ENCODE results near the gene TMEM38A.

TMEM38A gene

DNA sequence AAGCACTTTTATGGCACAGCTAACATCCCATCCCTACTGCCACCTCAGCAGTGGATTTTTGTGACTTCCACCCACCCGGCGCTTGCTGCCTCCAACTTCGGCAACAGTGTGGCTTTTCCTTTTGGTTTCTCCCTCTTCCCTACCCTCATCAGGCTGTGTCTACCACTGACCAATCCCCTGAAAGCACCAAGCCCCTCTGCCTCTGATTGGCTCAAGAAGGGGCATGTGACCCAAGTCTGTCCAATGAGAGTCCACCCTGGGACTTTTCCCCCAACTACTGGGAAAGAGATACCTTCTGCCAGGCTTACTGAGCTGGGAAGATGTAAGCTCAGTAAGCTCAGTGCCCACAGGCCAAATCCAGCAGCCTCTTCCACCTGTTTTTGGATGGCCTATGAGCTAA, 6.8 kb upstream of the TMEM38A start:
- Histone ChIP-seq H2AFZ (ENCODE audit: low read length) (no peak overlapping the region), H3K27ac (ENCODE audit: low read length) (no peak overlapping the region), H3K9me3 (replicated peaks; ENCODE audit: insufficient read depth, low read length) (no peaks in the 10 kb centered on the region), H3K79me2 (ENCODE audit: low read length) (peaks cover 63% of the 10 kb centered on the region), H3K36me3 (replicated peaks; ENCODE audit: insufficient read depth, low read length) (peaks cover 3% of the 10 kb centered on the region; the same call in 1 of the 2 replicates), H3F3A (ENCODE audit: insufficient read depth, low read length) (no peaks in the 10 kb centered on the region), H3K9ac (ENCODE audit: low read length) (no peak overlapping the region), H3K4me1 (ENCODE audit: low read length) (peaks cover 5% of the 10 kb centered on the region; the same call in 1 of the 2 replicates), H3K27me3 (replicated peaks; ENCODE audit: insufficient read depth, low read length) (no peaks in the 10 kb centered on the region), H3K9me2 (replicated peaks; ENCODE audit: insufficient read depth, low read length) (no peaks in the 10 kb centered on the region), H3K4me3 (ENCODE audit: low read length) (no peak overlapping the region), H4K20me1 (ENCODE audit: insufficient read depth, low read length) (peaks cover 10% of the 10 kb centered on the region; the same call in 1 of the 2 replicates), H3K4me2 (ENCODE audit: low read depth, low read length) (no peak overlapping the region)
- no peak for DNase-seq
- TF ChIP-seq EZH2phosphoT487 (IDR thresholded peaks at IDR 0.05; ENCODE audit: low read length) (no peak), EZH2 (optimal IDR thresholded peaks at IDR 0.05; ENCODE audit: low read depth, low read length) (no peak), CTCF (IDR thresholded peaks at IDR 0.05; ENCODE audit: low read length) (no peak)

GRCh38 chr19:16654627-16655026, 6.3 kb upstream of the TMEM38A start:
- H3K9me3 ChIP-seq (replicated peaks; ENCODE audit: insufficient read depth, low read length), result no peaks in the 10 kb centered on the region
- H3K27me3 ChIP-seq (replicated peaks; ENCODE audit: insufficient read depth, low read length), result no peaks in the 10 kb centered on the region
- H3F3A ChIP-seq (ENCODE audit: insufficient read depth, low read length), result no peaks in the 10 kb centered on the region
- H3K9me2 ChIP-seq (replicated peaks; ENCODE audit: insufficient read depth, low read length), result no peaks in the 10 kb centered on the region
- H3K4me1 ChIP-seq (ENCODE audit: low read length), result peaks cover 5% of the 10 kb centered on the region; the same call in 1 of the 2 replicates
- peaks cover 68% of the 10 kb centered on the region for H3K79me2 ChIP-seq (ENCODE audit: low read length)
- H2AFZ ChIP-seq (ENCODE audit: low read length), result no peak overlapping the region
- DNase-seq, result no peak
- H3K9ac ChIP-seq (ENCODE audit: low read length), result no peak overlapping the region
- H3K4me3 ChIP-seq (ENCODE audit: low read length), result no peak overlapping the region
- no peak overlapping the region for H3K27ac ChIP-seq (ENCODE audit: low read length)
- peaks cover 3% of the 10 kb centered on the region; the same call in 1 of the 2 replicates for H3K36me3 ChIP-seq (replicated peaks; ENCODE audit: insufficient read depth, low read length)
- TF ChIP-seq EZH2phosphoT487 (IDR thresholded peaks at IDR 0.05; ENCODE audit: low read length) (no peak), EZH2 (optimal IDR thresholded peaks at IDR 0.05; ENCODE audit: low read depth, low read length) (no peak), CTCF (IDR thresholded peaks at IDR 0.05; ENCODE audit: low read length) (no peak)
- H4K20me1 ChIP-seq (ENCODE audit: insufficient read depth, low read length), result peaks cover 14% of the 10 kb centered on the region; the same call in 1 of the 2 replicates
- no peak overlapping the region for H3K4me2 ChIP-seq (ENCODE audit: low read depth, low read length)

DNA sequence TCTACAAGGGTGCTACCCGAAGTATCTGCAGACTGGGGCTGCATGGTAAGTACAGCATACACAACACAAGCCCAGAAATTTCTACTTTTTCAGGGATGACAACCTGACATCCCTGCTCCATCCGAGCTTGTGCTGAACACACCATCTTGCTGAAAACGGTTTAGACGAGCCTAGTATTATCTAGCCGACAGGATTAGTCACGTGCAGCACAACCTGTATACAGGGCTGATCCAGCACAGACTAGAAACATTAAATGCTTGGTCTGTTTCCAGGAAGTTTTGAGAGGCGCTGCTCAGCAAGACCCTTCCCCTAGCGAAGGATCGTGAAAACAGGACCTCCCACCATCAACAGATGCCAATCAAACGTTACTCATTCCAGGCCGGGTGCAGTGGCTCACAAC, 5.2 kb upstream of the TMEM38A start:
- no peaks in the 10 kb centered on the region for H3K9me2 ChIP-seq (replicated peaks; ENCODE audit: insufficient read depth, low read length)
- TF ChIP-seq EZH2 (optimal IDR thresholded peaks at IDR 0.05; ENCODE audit: low read depth, low read length), result no peak
- no peak for TF ChIP-seq EZH2phosphoT487 (IDR thresholded peaks at IDR 0.05; ENCODE audit: low read length)
- TF ChIP-seq CTCF (IDR thresholded peaks at IDR 0.05; ENCODE audit: low read length), result no peak
- no peak overlapping the region for H2AFZ ChIP-seq (ENCODE audit: low read length)
- H3K4me2 ChIP-seq (ENCODE audit: low read depth, low read length), result no peak overlapping the region
- no peak overlapping the region for H3K27ac ChIP-seq (ENCODE audit: low read length)
- peaks cover 14% of the 10 kb centered on the region; the same call in 1 of the 2 replicates for H4K20me1 ChIP-seq (ENCODE audit: insufficient read depth, low read length)
- peaks cover 5% of the 10 kb centered on the region; the same call in 1 of the 2 replicates for H3K4me1 ChIP-seq (ENCODE audit: low read length)
- H3K9me3 ChIP-seq (replicated peaks; ENCODE audit: insufficient read depth, low read length), result no peaks in the 10 kb centered on the region
- no peak overlapping the region for H3K9ac ChIP-seq (ENCODE audit: low read length)
- peaks cover 5% of the 10 kb centered on the region for H3F3A ChIP-seq (ENCODE audit: insufficient read depth, low read length)
- peaks cover 70% of the 10 kb centered on the region for H3K79me2 ChIP-seq (ENCODE audit: low read length)
- H3K36me3 ChIP-seq (replicated peaks; ENCODE audit: insufficient read depth, low read length), result peaks cover 3% of the 10 kb centered on the region; the same call in 1 of the 2 replicates
- no peak for DNase-seq
- no peak overlapping the region for H3K4me3 ChIP-seq (ENCODE audit: low read length)
- no peaks in the 10 kb centered on the region for H3K27me3 ChIP-seq (replicated peaks; ENCODE audit: insufficient read depth, low read length)
